HL-60/S4 treated with retinoic acid at 250 ng/mL for 4 days and 3 days (cell line): ENCODE measurements around the gene ELSPBP1.
"Not testable (repeated sequence)": the region's sequence is repeated elsewhere in the genome, so short reads cannot be mapped to it uniquely, and the experiment has no call there.

Experiments used
- in situ Hi-C: fragments of 300-500 bp; cut with MboI; formaldehyde crosslinking; loops from 2 replicates; pipeline ENCODE4 v1.7.0; 2022; ENCODE audit warnings: low sequenced_read_pairs

ELSPBP1 gene

GRCh38 chr19:48041877-48042580, 47.6 kb downstream of the ELSPBP1 start:
- in situ Hi-C loops = no loop called here

DNA sequence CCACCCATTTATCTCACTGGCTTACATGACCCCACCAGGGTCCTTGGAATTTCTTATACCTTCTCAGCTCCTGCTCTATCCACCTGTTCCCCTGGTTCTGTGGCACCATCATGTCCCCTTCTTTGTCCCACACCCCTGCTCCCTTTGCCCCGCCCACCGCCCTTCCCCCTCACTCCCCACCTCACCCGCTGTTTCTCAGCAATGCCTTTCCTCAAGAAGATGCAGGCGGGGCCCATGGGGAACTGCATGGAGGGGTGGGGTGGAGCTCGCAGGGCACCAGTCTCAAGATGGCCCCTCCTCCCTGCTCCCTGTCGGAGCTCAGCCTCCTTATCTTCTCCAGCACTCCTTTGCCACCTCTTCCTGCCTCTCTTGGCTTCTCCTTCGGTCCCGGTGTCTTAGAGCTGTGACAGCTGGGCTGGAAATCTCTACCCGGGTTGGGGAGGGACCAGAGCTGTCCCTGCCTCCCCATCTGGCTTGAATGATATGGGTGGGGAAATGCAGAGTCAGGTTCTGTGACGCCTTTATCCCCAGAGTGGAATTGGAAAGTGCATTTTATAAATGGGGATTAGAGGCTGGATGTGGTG, 49.3 kb downstream of the ELSPBP1 start, which contains the start of gene CABP5:
Gene CABP5 (minus strand): TSS at position 405 of the 584 bp plus-strand sequence. CDS start 157 bp downstream, at position 248.
- in situ Hi-C loops = no loop called here

DNA sequence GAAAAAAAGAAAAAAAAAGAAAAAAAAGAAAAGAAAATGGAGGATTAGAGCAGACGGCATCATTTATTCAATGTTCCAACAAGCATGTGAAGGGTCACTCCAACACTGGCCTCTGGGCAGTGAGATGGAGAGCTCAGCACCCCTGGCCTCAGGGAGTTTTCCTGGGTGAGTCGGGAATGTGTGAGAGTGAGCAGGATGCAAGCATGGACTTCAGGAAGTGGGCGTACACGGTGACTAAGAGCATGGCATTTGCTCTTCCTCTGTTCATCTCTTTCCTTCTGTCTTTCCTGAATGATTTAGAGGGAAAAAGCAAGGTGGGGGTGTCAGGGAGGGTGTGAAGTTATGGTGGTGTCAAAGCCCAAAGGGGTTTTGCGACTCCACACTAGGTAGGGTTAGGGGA, 50.1 kb downstream of the ELSPBP1 start:
- in situ Hi-C loops = no loop called here

- in situ Hi-C loops = no loop called here
Measured at GRCh38 chr19:48051335-48052033, 57.1 kb downstream of the ELSPBP1 start.

- in situ Hi-C loops = no loop called here
Measured at GRCh38 chr19:48053076-48053475, 58.6 kb downstream of the ELSPBP1 start.

DNA sequence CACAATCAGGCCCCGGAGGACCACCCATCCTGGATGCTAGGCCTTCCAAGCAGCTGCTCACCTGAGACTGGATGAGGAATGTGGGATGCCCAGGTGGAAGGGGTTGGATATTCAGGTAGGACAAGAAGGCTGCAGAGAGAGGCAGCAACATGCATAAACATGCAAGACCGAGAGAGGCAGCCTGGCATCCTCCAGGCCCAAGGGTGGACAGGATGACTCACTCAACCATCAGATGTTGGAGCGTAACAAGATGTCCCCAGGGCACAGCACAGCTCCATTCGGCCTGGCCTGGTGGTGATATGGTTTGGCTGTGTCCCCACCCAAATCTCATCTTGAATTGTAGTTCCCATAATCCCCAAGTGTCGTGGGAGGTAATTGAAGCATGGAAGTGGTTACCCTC, 59.4 kb downstream of the ELSPBP1 start:
- in situ Hi-C loops = no loop called here

GRCh38 chr19:48059331-48059730, 64.9 kb downstream of the ELSPBP1 start:
- in situ Hi-C loops = no loop called here

DNA sequence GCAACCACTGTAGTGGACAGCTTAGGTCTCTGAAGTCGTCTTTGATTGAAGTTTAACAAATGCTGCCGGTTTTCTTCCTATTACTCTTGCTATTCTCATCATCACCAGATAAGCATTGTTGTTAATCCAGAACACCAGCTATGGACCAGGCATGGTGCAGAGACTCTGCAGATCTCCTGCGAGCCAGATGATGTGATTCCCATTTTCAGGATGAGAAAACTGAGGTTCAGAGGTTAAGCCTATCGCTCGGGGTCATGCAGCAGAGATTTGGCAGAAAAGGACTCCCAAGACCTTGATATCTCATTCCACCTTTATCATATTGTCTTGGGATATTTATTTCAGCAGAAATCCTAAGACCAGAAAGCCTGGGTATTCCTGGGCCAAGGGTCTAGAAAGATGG, 65.9 kb downstream of the ELSPBP1 start:
- in situ Hi-C loops = no loop called here

DNA sequence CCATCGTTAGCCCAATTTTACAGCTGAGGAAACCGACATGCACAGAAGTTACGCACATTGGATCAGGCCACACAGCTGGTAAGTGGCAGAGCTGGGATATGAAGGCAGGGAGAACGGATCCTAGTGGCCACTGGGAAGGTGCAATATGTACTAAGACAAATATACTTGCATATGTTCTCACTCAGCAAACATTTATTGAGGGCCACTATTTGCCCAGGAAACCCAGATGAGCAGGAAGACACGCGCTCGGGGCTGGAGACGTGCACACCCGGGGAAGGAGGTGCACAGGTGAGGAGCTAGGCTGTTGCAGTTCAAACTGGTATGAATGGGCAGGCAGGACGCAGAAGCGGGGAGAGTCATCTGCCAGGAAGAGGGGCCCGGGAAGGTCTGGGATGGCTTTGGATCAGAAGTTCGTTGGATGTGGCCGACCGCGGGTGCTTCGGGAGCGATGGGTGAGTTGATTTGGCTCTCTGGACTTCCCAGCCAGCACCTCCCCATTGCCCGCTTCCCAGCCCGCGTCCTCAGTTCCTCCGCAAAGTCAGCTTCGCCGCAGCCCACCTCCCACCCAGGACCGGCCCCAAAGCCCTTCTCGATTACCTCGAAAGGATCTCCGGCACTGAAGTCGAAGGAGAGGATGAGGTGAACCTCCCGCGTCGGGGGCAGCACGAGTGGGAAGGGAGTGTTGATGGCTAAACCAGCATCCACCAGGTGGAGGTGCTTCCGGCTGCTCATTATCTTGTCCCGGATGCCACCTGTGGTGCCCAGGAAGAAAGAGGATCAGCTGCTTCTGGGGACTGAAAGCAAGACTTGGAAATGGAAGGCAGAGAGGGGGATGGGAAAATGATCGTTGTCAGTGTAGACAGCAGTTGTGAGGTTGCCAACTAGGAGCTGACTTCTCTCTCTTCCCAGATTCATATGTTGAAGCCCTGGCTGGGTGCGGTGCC, 67.2 kb downstream of the ELSPBP1 start:
- in situ Hi-C loops = no loop called here

DNA sequence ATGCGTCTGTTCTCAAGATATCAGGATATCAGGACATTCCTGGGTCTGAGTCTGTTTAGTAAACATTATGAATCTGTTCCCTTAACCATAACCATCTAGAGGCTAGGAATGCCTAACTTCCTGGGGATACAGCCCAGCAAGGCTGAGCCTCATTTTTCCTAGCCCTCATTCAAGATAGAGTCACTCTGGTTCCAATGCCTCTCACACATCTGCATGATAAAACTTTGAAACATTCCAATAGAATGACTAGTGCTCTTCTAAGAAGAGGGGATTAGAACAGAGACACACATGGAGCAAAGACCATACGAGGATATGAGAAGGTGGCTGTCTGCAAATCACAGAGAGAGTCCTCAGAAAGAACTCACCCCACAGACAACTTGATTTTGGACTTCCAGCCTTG, 70.1 kb downstream of the ELSPBP1 start:
- in situ Hi-C loops = no loop called here

DNA sequence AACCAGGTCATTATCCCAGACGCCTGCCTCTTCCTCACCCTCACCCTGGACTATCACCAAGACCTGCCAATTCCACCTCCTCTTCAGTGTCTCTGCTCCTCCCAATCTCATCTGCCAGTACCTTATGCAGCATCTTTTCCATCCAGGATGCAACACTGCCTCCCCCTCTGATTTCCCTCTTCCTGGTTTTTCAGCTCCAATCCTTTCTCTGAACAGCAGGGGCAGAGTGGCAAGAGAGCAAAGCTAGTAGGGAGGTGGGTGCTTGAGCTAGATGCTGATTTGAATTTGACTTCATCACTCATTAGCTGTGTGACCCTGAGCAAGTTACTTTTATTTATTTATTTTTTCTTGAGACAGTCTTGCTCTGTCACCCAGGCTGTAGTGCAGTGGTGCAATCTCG, 75.0 kb downstream of the ELSPBP1 start:
- in situ Hi-C loops = no loop called here

DNA sequence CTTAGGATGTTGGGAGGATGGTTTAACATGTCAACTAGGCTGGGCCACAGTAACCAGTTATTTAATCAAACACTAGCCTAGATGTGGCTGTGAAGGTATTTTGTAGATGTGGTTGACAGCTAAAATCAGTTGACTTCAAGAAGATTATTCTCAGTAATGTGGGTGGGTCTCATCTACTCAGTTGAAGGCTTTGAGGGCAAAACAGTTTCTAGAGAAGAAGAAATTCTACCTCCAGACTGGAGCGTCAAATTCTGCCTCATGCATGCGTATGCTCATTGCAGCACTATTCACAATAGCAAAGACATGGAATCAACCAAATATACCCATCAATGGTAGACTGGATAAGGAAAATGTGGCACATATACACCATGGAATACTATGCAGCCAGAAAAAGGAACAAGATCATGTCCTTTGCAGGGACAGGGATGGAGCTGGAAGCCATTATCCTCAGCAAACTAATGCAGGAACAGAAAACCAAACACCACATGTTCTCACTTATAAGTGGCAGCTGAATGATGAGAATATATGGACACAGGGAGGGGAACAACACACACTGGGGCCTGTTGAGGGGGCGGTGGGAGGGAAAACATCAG, 75.8 kb downstream of the ELSPBP1 start:
- in situ Hi-C loops = not testable (repeated sequence)
